ENCODE measurements around the gene GRAPL.
"Not testable (repeated sequence)": the region's sequence is repeated elsewhere in the genome, so short reads cannot be mapped to it uniquely, and the experiment has no call there.

GRAPL gene

DNA sequence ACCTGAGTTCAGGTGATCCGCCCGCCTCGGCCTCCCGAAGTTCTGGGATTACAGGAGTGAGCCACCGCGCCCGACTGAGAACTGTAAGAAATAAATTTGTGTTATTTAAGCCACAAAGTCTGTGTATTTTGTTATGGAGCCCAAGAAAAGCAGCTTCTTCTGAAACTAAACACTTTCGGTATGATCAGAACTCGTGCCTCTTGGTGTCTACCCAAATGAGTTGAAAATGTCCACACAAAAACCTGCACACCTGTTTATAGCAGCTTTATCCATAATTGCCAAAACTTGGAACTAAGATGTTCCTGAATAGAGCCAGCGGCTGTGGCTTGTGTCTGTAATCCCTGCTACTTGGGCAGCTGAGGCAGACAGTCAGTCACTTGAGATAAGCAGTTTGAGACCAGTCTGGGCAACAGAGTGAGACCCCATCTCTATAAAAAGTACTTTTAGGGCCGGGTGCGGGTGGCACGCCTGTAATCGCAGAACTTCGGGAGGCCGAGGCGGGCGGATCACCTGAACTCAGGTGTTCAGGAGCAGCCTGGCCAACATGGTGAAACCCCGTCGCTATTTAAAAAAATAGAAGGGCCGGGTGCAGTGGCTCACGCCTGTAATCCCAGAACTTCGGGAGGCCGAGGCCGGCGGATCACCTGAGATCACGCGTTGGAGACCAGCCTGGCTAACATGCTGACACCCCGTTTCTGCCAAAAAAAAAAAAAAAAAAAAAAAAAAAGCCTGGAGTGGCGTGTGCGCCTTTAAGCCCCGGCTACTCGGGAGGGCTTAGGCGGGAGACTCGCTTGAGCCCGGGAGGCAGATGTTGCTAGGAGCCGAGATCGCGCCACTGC is 61.7 kb downstream of the GRAPL start:
- not testable (repeated sequence) for DNase-seq (ENCODE audit: low read depth)

GRCh38 chr17:19189781-19190405 is 62.5 kb downstream of the GRAPL start:
- DNase-seq (ENCODE audit: low read depth): not testable (repeated sequence)

DNA sequence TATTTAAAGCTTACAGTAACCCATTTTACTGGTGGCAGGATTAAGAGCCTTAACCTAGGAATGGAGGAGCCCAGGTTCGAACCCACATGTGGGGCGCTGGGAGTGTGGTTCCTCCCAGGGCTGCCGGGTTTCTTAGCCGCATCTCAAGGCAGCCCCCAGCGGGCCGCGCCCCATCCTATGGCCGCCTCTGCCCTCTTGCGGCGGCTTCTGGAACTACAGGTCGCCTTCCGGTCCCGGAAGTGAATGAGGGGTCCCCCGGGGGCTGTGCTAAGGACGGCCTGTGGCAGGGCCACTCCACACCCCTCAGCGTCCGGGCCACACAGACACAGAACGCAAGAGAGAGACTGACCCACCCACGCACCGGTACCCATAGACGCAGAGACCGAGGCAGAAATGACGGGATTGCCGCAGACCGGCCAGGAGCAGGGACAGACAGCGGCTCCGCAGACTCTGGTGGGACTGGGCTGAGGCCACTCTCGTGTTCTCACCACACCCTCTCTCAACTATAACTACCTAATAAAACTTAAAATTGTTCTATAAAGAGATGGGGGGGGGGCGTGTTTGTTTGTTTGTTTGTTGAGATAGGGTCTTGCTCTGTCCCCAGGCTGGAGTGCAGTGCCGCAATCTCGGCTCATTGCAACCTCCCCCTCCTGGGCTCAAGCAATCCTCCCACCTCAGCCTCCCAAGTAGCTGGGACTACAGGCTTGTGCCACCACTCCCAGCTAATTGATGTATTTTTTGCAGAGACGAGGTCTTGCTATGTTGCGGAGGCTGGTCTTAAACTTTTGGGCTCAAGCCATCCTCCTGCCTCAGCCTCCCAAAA is 69.2 kb downstream of the GRAPL start:
- DNase-seq (ENCODE audit: low read depth): not testable (repeated sequence)

GRCh38 chr17:19202448-19202847 is 75.1 kb downstream of the GRAPL start:
- DNase-seq (ENCODE audit: low read depth): not testable (repeated sequence)

DNA sequence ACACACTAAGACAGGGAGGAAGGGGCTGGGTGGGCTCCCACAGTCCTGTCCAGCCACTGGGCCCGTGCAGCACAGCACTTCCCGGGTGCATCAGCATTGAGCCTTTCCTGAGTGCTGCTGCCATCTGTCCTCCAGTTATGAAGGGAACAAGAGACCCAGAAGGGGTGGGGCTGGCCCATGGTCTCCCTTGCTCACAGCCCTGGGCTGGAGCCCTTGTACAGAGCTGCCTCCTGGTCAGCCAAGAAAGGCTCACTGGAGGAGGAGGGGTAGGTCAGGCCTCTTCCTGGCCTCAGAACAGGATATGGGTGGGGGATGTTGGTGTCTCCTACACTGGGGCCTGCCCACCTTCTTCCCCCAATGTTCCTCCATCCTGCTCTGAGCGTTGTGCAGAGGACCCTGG is 76.0 kb downstream of the GRAPL start:
- DNase-seq (ENCODE audit: low read depth): not testable (repeated sequence)
